Measurements from ENCODE around the gene NATD1.

GRCh38 chr17:21285164-21286065 is 32.2 kb upstream of the NATD1 start:
- no peak for TF ChIP-seq EZH2phosphoT487 (IDR thresholded peaks at IDR 0.05; ENCODE audit: insufficient read depth, low read depth)
- TF ChIP-seq EZH2 (IDR thresholded peaks at IDR 0.05; ENCODE audit: insufficient read depth, poor library complexity, severe bottlenecking) = no peak
